K562 (cell line): Measurements from ENCODE around the gene RBPJ. TPM values are rescaled to one million over a fixed set of nuclear protein-coding genes. Genes with fewer than 3 reads are reported as not detected.

Experiments used
- ATAC-seq: fragments of 200-7000 bp; cut with Tn5 transposase; 3 replicates; pipeline ENCODE4 v1.9.1; 2020; ENCODE audit warnings: moderate library complexity
- BruUV-seq: library from RNA; stranded (reverse); fragments of 400-500 nt; replicated peaks from 2 replicates; lab custom pipeline; 2021; lab: Mats Ljungman, UMichigan
- CTCF ChIA-PET: fragments of 300-600 bp; formaldehyde crosslinking; extraction: SDS; loops from one replicate; lab custom pipeline; 2021; ENCODE audit warnings: low intra/inter-chr PET ratio; lab: Yijun Ruan, JAX
- POLR2A ChIA-PET: fragments of 300-600, 350-650 bp; sonication (Branson Sonifier 250); formaldehyde crosslinking; extraction: SDS; loops from one replicate; lab custom pipeline; 2021; ENCODE audit warnings: antibody characterized with exemption, inconsistent platforms; lab: Yijun Ruan, JAX
- DNase-seq, 4 experiments: peaks; one replicate each; pipeline versions ENCODE4 v3.0.0 to v3.0.0-alpha.2; 2011 to 2018; ENCODE audit warnings: low spot score in 3 of 4, mixed read lengths in 3 of 4; ENCODE audit errors: extremely low read depth in 1 of 4
- FAIRE-seq: peaks from 2 replicates; lab custom pipeline; 2011; peaks lifted over from hg19 to GRCh38; lab: Jason Lieb, UNC
- H2AFZ ChIP-seq: 2 replicates; pipeline ENCODE4 v1.6.0; 2011; ENCODE audit warnings: low read depth, low read length, control low read depth, inconsistent platforms
- H3K27ac ChIP-seq: fragments of 200-600 bp; 3 replicates; pipeline ENCODE4 v1.8.0; 2011; ENCODE audit warnings: low read depth, mild to moderate bottlenecking, control low read depth, inconsistent platforms, low read length, moderate library complexity, mixed read lengths; ENCODE audit errors: extremely low read depth
- H3K27me3 ChIP-seq, 2 experiments: fragments of 300-600 bp in 1 of 2; 2 replicates in 1 of 2; 3 replicates in 1 of 2; pipeline versions ENCODE4 v1.6.0 to v1.8.0; 2011; ENCODE audit warnings: inconsistent platforms in 2 of 2, low read length in 2 of 2, mild to moderate bottlenecking in 1 of 2, mixed read lengths in 1 of 2, moderate library complexity in 1 of 2; ENCODE audit not compliant: control insufficient read depth in 2 of 2, insufficient read depth in 2 of 2
- H3K36me3 ChIP-seq: fragments of 300-600 bp; 3 replicates; pipeline ENCODE4 v1.8.0; 2011; ENCODE audit warnings: mild to moderate bottlenecking, low read length, inconsistent platforms; ENCODE audit not compliant: control insufficient read depth, insufficient read depth
- H3K4me1 ChIP-seq, 2 experiments: fragments of 200-600 bp in 1 of 2; replicated peaks in 1 of 2; 2 replicates in 1 of 2; 3 replicates in 1 of 2; pipeline versions ENCODE4 v1.5.1 to v1.8.0; 2011; ENCODE audit warnings: inconsistent platforms in 2 of 2, low read length in 2 of 2, mild to moderate bottlenecking in 1 of 2, mixed read lengths in 1 of 2, moderate library complexity in 1 of 2; ENCODE audit not compliant: control insufficient read depth in 2 of 2, insufficient read depth in 2 of 2
- H3K4me2 ChIP-seq: 2 replicates; pipeline ENCODE4 v1.6.1; 2011; ENCODE audit warnings: low read length, control low read depth, inconsistent platforms, mixed read lengths; ENCODE audit not compliant: insufficient read depth
- H3K4me3 ChIP-seq: fragments of 200-600 bp; sonication (generic), shearing (Covaris generic); 2 replicates; pipeline ENCODE4 v1.5.1; 2016; ENCODE audit warnings: control low read depth, inconsistent platforms
- H3K79me2 ChIP-seq: fragments of 200-600 bp; 3 replicates; pipeline ENCODE4 v1.8.0; 2011; ENCODE audit warnings: low read length, inconsistent platforms; ENCODE audit not compliant: control insufficient read depth, insufficient read depth
- H3K9ac ChIP-seq, 2 experiments: 2 replicates each; pipeline versions ENCODE4 v1.6.0 to v1.6.1; 2011; ENCODE audit warnings: low read depth in 2 of 2, low read length in 2 of 2, control low read depth in 1 of 2, inconsistent platforms in 1 of 2, mild to moderate bottlenecking in 1 of 2, mixed read lengths in 1 of 2; ENCODE audit not compliant: insufficient read depth in 1 of 2
- H3K9me1 ChIP-seq: one replicate; pipeline ENCODE4 v1.6.0; 2011; ENCODE audit warnings: inconsistent platforms, mild to moderate bottlenecking, low read length, moderate library complexity; ENCODE audit not compliant: control insufficient read depth, insufficient read depth
- H3K9me3 ChIP-seq: replicated peaks from 2 replicates; pipeline ENCODE4 v1.5.1; 2011; ENCODE audit warnings: low read depth, low read length, inconsistent platforms; ENCODE audit not compliant: control insufficient read depth, insufficient read depth
- H4K20me1 ChIP-seq: replicated peaks from 2 replicates; pipeline ENCODE4 v1.6.1; 2011; ENCODE audit warnings: low read length, inconsistent platforms, mixed read lengths; ENCODE audit not compliant: control insufficient read depth, insufficient read depth
- GATA2 ChIP-seq: sonication (generic); formaldehyde crosslinking; IDR thresholded peaks from 2 replicates; pipeline ENCODE4 v1.4.0; 2020; ENCODE audit warnings: mild to moderate bottlenecking, missing genetic modification reagents
- POLR3A ChIP-seq: IDR thresholded peaks from 2 replicates; pipeline ENCODE4 v1.6.1; 2011; ENCODE audit warnings: borderline replicate concordance, mild to moderate bottlenecking, moderate library complexity; ENCODE audit not compliant: insufficient read length, insufficient read depth; ENCODE audit errors: extremely low read depth
- ZBTB1 ChIP-seq: sonication (generic); formaldehyde crosslinking; IDR thresholded peaks from 2 replicates; pipeline ENCODE4 v1.8.1; 2023; ENCODE audit warnings: missing genetic modification reagents, low read depth, mild to moderate bottlenecking, borderline replicate concordance
- ZNF76 ChIP-seq: fragments of 250-450 bp; sonication (Bioruptor Pico); IDR thresholded peaks from 2 replicates; pipeline ENCODE4 v1.4.0; 2020; ENCODE audit warnings: mild to moderate bottlenecking, moderate library complexity, borderline replicate concordance
- WGBS: fragments of 100-300 bp; shearing (Covaris generic); methylation state at CpG from one replicate; pipeline ENCODE4 v1.1.6; 2016; ENCODE audit warnings: low coverage, mixed read lengths; ENCODE audit not compliant: insufficient coverage; ENCODE audit errors: missing lambda C conversion rate; 5-methylcytosine and 5-hydroxymethylcytosine counted together
- in situ Hi-C: fragments of 300-500 bp; cut with MboI; formaldehyde crosslinking; loops from 4 replicates; pipeline ENCODE4 v1.15.0; 2018; ENCODE audit warnings: inconsistent platforms, mixed read lengths
- intact Hi-C: fragments of 100-400 bp; cut with micrococcal nuclease; formaldehyde crosslinking; loops from 2 replicates; pipeline ENCODE4 v1.14.2; 2022
- polyA plus RNA-seq, 8 experiments: library from polyadenylated mRNA; depleted of rRNA in 4 of 8; stranded (reverse) in 5 of 8; unstranded in 3 of 8; fragments of >200 nt; fragmentation: Nextera tagmentation in 2 of 8; fragmentation: Illumina TruSeq in 1 of 8; extraction: Ambion mirVana in 2 of 8; extraction: Trizol in 1 of 8; gene quantifications; 2 replicates each; pipeline versions ENCODE4 v1.2.1 to v1.2.3, GENCODE V29; 2011 to 2014; ENCODE audit warnings: inconsistent platforms in 1 of 8, missing spikeins in 1 of 8
- total RNA-seq, 7 experiments: library from RNA; depleted of rRNA in 6 of 7; stranded (reverse); fragments of >200 nt in 6 of 7; fragmentation: Illumina TruSeq in 2 of 7; extraction: Trizol in 2 of 7; gene quantifications; 2 replicates each; pipeline versions ENCODE4 v1.2.1 to v1.2.3, GENCODE V29; 2011 to 2021; ENCODE audit warnings: low replicate concordance in 1 of 7
- TF ChIP-seq, protein P1 (sequence below): fragments of 250-450 bp; sonication (Bioruptor Pico); IDR thresholded peaks from 2 replicates; pipeline ENCODE4 v1.5.1; 2021; ENCODE audit warnings: mild to moderate bottlenecking

The RBPJ gene
- total and polyA plus RNA-seq, 9 of the 15 experiments (the other 6 are each of a cell fraction or from before 2014, with no cell fraction given): 17.2 to 49.4 (median 33.8) TPM

DNA sequence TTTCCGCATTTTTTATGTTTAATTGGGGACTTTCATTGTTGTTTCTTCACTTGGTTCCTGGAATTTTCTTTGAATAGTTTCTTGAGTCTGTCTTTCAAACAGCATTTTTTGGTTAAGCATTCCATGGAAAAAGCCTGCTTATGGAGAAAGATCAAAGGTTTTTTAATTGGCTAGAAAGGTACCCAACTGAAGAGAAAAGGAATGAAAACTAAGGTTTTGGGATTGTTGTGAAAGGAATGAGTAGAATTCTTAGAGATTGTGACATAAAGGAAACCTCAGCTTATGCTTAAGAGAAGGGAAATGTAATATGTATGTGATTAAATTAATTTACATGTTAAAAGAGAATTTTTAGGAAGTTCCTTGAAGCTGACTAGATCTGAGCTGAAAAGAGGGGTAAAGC lies 86.7 kb downstream of the RBPJ start:
- in situ Hi-C loops: loop anchor here (25.0 kb wide), 1 partner anchor 345 kb away; no protein-coding TSS in a partner anchor
- H3K9me1 ChIP-seq: no peaks in the 10 kb centered on the region
- H4K20me1 ChIP-seq: no peaks in the 10 kb centered on the region
- H3K79me2 ChIP-seq: no peaks in the 10 kb centered on the region
- FAIRE-seq (no peak), ATAC-seq (no peak)
- no TSS peak for BruUV-seq
- POLR2A ChIA-PET: interaction anchor here (1.0 kb wide), 1 partner anchor 145 kb away, joined by 3 read pairs; no protein-coding TSS in a partner anchor
- H3K4me1 ChIP-seq: no peaks in the 10 kb centered on the region
- no peaks in the 10 kb centered on the region for H3K27me3 ChIP-seq
- no peak overlapping the region for H3K9ac ChIP-seq
- TF ChIP-seq ZNF76 (CRISPR knock-in tag) (no peak), GATA2 (CRISPR knock-in tag) (no peak), POLR3A (no peak), ZBTB1 (CRISPR knock-in tag) (no peak)
- TF ChIP-seq, protein P1, sequence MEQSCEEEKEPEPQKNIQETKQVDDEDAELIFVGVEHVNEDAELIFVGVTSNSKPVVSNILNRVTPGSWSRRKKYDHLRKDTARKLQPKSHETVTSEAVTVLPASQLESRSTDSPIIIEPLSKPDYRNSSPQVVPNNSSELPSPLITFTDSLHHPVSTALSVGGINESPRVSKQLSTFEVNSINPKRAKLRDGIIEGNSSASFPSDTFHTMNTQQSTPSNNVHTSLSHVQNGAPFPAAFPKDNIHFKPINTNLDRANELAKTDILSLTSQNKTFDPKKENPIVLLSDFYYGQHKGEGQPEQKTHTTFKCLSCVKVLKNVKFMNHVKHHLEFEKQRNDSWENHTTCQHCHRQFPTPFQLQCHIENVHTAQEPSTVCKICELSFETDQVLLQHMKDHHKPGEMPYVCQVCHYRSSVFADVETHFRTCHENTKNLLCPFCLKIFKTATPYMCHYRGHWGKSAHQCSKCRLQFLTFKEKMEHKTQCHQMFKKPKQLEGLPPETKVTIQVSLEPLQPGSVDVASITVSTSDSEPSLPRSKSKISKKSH: no peak
- TF ChIP-seq, all 486 proteins: peak for 0
- DNase-seq: no peak
- Histone ChIP-seq H3K4me3 (no peak overlapping the region), H3K4me2 (no peak overlapping the region), H3K27ac (no peak overlapping the region), H2AFZ (no peak overlapping the region), H3K9me3 (peaks cover 4% of the 10 kb centered on the region), H3K36me3 (peaks cover 11% of the 10 kb centered on the region; the same call in 2 of the 3 replicates)
- CTCF ChIA-PET: no interaction called here
- intact Hi-C loops: loop anchor here (5.0 kb wide), 1 partner anchor 340 kb away; no protein-coding TSS in a partner anchor
- WGBS: 94% methylated on average over 1 of the region's 1 CpG
